SKM-1 (cell line): ENCODE measurements around the gene FAM216B.
"Not testable (repeated sequence)": the region's sequence is repeated elsewhere in the genome, so short reads cannot be mapped to it uniquely, and the experiment has no call there.

Experiments used
- DNase-seq: peaks from one replicate; lab custom pipeline; 2025; ENCODE audit not compliant: unreplicated experiment; lab: John Stamatoyannopoulos, UW

The FAM216B gene

GRCh38 chr13:42781352-42781751 lies at the start of gene FAM216B:
Gene FAM216B (plus strand): TSS chr13:42781584. CDS start chr13:42784068, 2,484 bp downstream.
- no peak for DNase-seq

GRCh38 chr13:42732073-42732472 lies 49.3 kb upstream of the FAM216B start:
- no peak for DNase-seq

GRCh38 chr13:42733046-42733445 lies 48.3 kb upstream of the FAM216B start:
- no peak for DNase-seq

GRCh38 chr13:42735010-42735409 lies 46.4 kb upstream of the FAM216B start:
- no peak for DNase-seq

- no peak for DNase-seq
These were observed 40.6 kb upstream of the FAM216B start for GRCh38 chr13:42740753-42741152.

GRCh38 chr13:42741914-42742313 lies 39.5 kb upstream of the FAM216B start:
- DNase-seq: no peak

- no peak for DNase-seq
These were observed 35.7 kb upstream of the FAM216B start for GRCh38 chr13:42745655-42746054.

GRCh38 chr13:42746866-42747265 lies 34.5 kb upstream of the FAM216B start:
- DNase-seq: no peak

- DNase-seq: no peak
These were observed 33.9 kb upstream of the FAM216B start for GRCh38 chr13:42747399-42747873.

- DNase-seq: no peak
These were observed 30.6 kb upstream of the FAM216B start for GRCh38 chr13:42750794-42751193.

- DNase-seq: no peak
These were observed 29.7 kb upstream of the FAM216B start for GRCh38 chr13:42751693-42752092.

GRCh38 chr13:42752731-42753130 lies 28.7 kb upstream of the FAM216B start:
- DNase-seq: no peak

GRCh38 chr13:42753697-42754096 lies 27.7 kb upstream of the FAM216B start:
- DNase-seq: no peak

- no peak for DNase-seq
These were observed 26.4 kb upstream of the FAM216B start for GRCh38 chr13:42754801-42755510.

- no peak for DNase-seq
These were observed 23.5 kb upstream of the FAM216B start for GRCh38 chr13:42757678-42758420.

- DNase-seq: no peak
These were observed 22.9 kb upstream of the FAM216B start for GRCh38 chr13:42758515-42758914.

- no peak for DNase-seq
These were observed 20.4 kb upstream of the FAM216B start for GRCh38 chr13:42760951-42761350.

GRCh38 chr13:42762251-42762650 lies 19.1 kb upstream of the FAM216B start:
- DNase-seq: no peak

GRCh38 chr13:42762917-42763316 lies 18.5 kb upstream of the FAM216B start:
- no peak for DNase-seq

- no peak for DNase-seq
These were observed 15.4 kb upstream of the FAM216B start for GRCh38 chr13:42766016-42766415.

- DNase-seq: no peak
These were observed 11.7 kb upstream of the FAM216B start for GRCh38 chr13:42769650-42770049.

GRCh38 chr13:42776558-42776957 lies 4.8 kb upstream of the FAM216B start:
- DNase-seq: not testable (repeated sequence)
